Natural killer cell (primary cell): ENCODE measurements around the gene PCSK4. TPM values are rescaled to one million over a fixed set of nuclear protein-coding genes. Genes with fewer than 3 reads are reported as not detected.

Experiments used
- ATAC-seq, 3 donors: fragments of 150-1000 bp in 2 of 3; fragments of 200-7000 bp in 1 of 3; cut with Tn5 transposase; 1 replicate in 1 of 3; 2 replicates in 2 of 3; pipeline ENCODE4 v1.10.0; 2021; ENCODE audit warnings: mild to moderate bottlenecking in 2 of 3, moderate library complexity in 2 of 3
- DNase-seq, 2 donors: peaks; one replicate each; pipeline versions ENCODE4 v3.0.0 to v3.0.0-alpha.2; 2013 to 2021; ENCODE audit warnings: mixed read lengths in 1 of 2
- H3K27ac ChIP-seq: one replicate; pipeline ENCODE4 v1.5.1; 2013; ENCODE audit warnings: mild to moderate bottlenecking, low read length
- H3K27me3 ChIP-seq: one replicate; pipeline ENCODE4 v1.6.1; 2013; ENCODE audit warnings: low read length; ENCODE audit not compliant: control insufficient read depth, insufficient read depth
- H3K36me3 ChIP-seq: one replicate; pipeline ENCODE4 v1.6.1; 2013; ENCODE audit warnings: low read length; ENCODE audit not compliant: control insufficient read depth, insufficient read depth
- H3K4me1 ChIP-seq: one replicate; pipeline ENCODE4 v1.6.1; 2013; ENCODE audit warnings: low read length; ENCODE audit not compliant: control insufficient read depth, insufficient read depth
- H3K4me3 ChIP-seq: one replicate; pipeline ENCODE4 v1.5.1; 2013; ENCODE audit warnings: low read length
- H3K9me3 ChIP-seq: one replicate; pipeline ENCODE4 v1.6.1; 2013; ENCODE audit warnings: low read length; ENCODE audit not compliant: control insufficient read depth, insufficient read depth
- H3K27ac Mint-ChIP-seq, 2 donors: one replicate each; pipeline ENCODE4 v1.8.0; 2022; ENCODE audit warnings: mild to moderate bottlenecking in 2 of 2, mixed read lengths in 2 of 2, moderate library complexity in 1 of 2
- H3K27me3 Mint-ChIP-seq, 2 donors: one replicate each; pipeline ENCODE4 v1.8.0; 2022; ENCODE audit warnings: low read depth in 2 of 2, mixed read lengths in 2 of 2
- H3K36me3 Mint-ChIP-seq: one replicate; pipeline ENCODE4 v1.8.0; 2022; ENCODE audit warnings: mixed read lengths
- H3K4me1 Mint-ChIP-seq, 2 donors: one replicate each; pipeline ENCODE4 v1.8.0; 2022; ENCODE audit warnings: mixed read lengths in 2 of 2
- H3K4me3 Mint-ChIP-seq: one replicate; pipeline ENCODE4 v1.8.0; 2022; ENCODE audit warnings: mild to moderate bottlenecking, moderate library complexity, mixed read lengths
- H3K9me3 Mint-ChIP-seq, 2 donors: one replicate each; pipeline ENCODE4 v1.8.0; 2022; ENCODE audit warnings: mixed read lengths in 2 of 2
- CTCF ChIP-seq: fragments of 200-600 bp; IDR thresholded peaks from one replicate; pipeline ENCODE4 v1.8.0; 2022; ENCODE audit warnings: antibody characterized with exemption
- WGBS: methylation state at CpG from one replicate; pipeline ENCODE4 v1.1.7; 2013; ENCODE audit warnings: missing lambda C conversion rate; ENCODE audit not compliant: insufficient coverage; 5-methylcytosine and 5-hydroxymethylcytosine counted together
- intact Hi-C: fragments of 100-400 bp; cut with micrococcal nuclease; formaldehyde crosslinking; loops from one replicate; pipeline ENCODE4 v1.14.2; 2022
- total RNA-seq, 4 donors: library from RNA; stranded (reverse); fragments of 120-200 nt in 1 of 4; gene quantifications; one replicate each; pipeline versions ENCODE4 v1.2.3 to v1.2.4, GENCODE V29; 2013 to 2022

The PCSK4 gene
- total RNA-seq, 3 donors from 2014 or later (not counting 1 experiment from before 2014, with no cell fraction given): 4.1 to 6.0 (median 5.3) TPM

GRCh38 chr19:1469255-1470054 is 20.7 kb downstream of the PCSK4 start:
- peak; percentile 38 to 57 (median 40) for ATAC-seq
- Histone ChIP-seq H3K4me3 (peak overlapping the region; percentile 16), H3K9me3 (no peaks in the 10 kb centered on the region), H3K4me1 (peaks cover 64% of the 10 kb centered on the region), H3K27me3 (peaks cover 27% of the 10 kb centered on the region), H3K27ac (no peak overlapping the region), H3K36me3 (no peaks in the 10 kb centered on the region)
- intact Hi-C loops: no loop called here
- Mint-ChIP-seq H3K4me1 (peaks cover 0 to 18% of the 10 kb centered on the region in 2 donors), H3K9me3 (no peaks in the 10 kb centered on the region), H3K4me3 (no peak overlapping the region), H3K27ac (peak overlapping the region in 1 of 2 donors; percentile 63), H3K27me3 (peaks cover 0 to 5% of the 10 kb centered on the region in 2 donors), H3K36me3 (no peaks in the 10 kb centered on the region)
- DNase-seq: peak in 1 of 2 donors; percentile 63
- 1% methylated on average over 117 of the region's 117 CpGs for WGBS
- TF ChIP-seq CTCF: no peak

GRCh38 chr19:1468821-1469254 is 21.3 kb downstream of the PCSK4 start:
- WGBS: 2% methylated on average over 47 of the region's 47 CpGs
- H3K4me3 ChIP-seq: no peak overlapping the region
- Mint-ChIP-seq H3K4me1 (peaks cover 0 to 18% of the 10 kb centered on the region in 2 donors), H3K27me3 (peaks cover 0 to 5% of the 10 kb centered on the region in 2 donors), H3K27ac (no peak overlapping the region), H3K9me3 (no peaks in the 10 kb centered on the region), H3K4me3 (no peak overlapping the region), H3K36me3 (no peaks in the 10 kb centered on the region)
- DNase-seq (peak in 1 of 2 donors; percentile 45), ATAC-seq (peak in 1 of 3 donors; percentile 6)
- H3K27me3 ChIP-seq: peaks cover 27% of the 10 kb centered on the region
- intact Hi-C loops: no loop called here
- no peak for TF ChIP-seq CTCF
- no peaks in the 10 kb centered on the region for H3K9me3 ChIP-seq
- peaks cover 64% of the 10 kb centered on the region for H3K4me1 ChIP-seq
- H3K27ac ChIP-seq: no peak overlapping the region
- H3K36me3 ChIP-seq: no peaks in the 10 kb centered on the region

DNA sequence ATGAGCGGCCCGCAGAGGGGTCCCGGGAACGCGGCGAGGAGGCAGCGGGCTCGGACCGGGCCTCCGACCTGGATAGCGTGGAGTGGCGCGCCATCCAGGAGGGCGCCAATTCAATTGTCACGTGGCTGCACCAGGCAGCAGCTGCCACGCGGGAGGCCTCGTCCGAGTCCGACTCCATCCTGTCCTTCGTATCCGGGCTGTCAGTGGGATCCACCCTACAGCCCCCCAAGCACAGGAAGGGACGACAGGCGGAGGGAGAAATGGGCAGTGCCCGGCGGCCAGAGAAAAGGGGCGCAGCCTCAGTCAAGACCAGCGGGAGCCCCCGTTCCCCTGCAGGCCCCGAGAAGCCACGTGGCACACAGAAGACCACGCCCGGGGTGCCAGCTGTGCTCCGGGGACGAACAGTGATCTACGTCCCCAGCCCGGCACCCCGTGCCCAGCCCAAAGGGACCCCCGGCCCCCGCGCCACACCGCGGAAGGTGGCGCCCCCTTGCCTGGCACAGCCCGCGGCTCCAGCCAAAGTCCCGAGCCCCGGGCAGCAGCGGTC is 21.8 kb downstream of the PCSK4 start:
- 6% methylated on average over 49 of the region's 49 CpGs for WGBS
- H3K36me3 Mint-ChIP-seq: no peaks in the 10 kb centered on the region
- peaks cover 64% of the 10 kb centered on the region for H3K4me1 ChIP-seq

More for the DNA sequence above, 21.8 kb downstream of the PCSK4 start:
- no peak overlapping the region for H3K27ac Mint-ChIP-seq
- no peaks in the 10 kb centered on the region for H3K9me3 ChIP-seq
- intact Hi-C loops: no loop called here
- ATAC-seq (no peak), DNase-seq (no peak)
- H3K36me3 ChIP-seq: no peaks in the 10 kb centered on the region
- H3K4me3 ChIP-seq: no peak overlapping the region
- H3K9me3 Mint-ChIP-seq: no peaks in the 10 kb centered on the region
- H3K4me1 Mint-ChIP-seq: peaks cover 0 to 15% of the 10 kb centered on the region in 2 donors
- peaks cover 27% of the 10 kb centered on the region for H3K27me3 ChIP-seq
- H3K27ac ChIP-seq: no peak overlapping the region
- H3K4me3 Mint-ChIP-seq: peak overlapping the region; percentile 40
- no peak for TF ChIP-seq CTCF
- H3K27me3 Mint-ChIP-seq: peaks cover 0 to 5% of the 10 kb centered on the region in 2 donors
